Measurements from ENCODE around the gene SAMD15.
"Not testable (repeated sequence)": the region's sequence is repeated elsewhere in the genome, so short reads cannot be mapped to it uniquely, and the experiment has no call there.

Gene SAMD15

GRCh38 chr14:77375973-77376770 lies 1.0 kb upstream of the SAMD15 start:
- DNase-seq: peak; percentile 60

DNA sequence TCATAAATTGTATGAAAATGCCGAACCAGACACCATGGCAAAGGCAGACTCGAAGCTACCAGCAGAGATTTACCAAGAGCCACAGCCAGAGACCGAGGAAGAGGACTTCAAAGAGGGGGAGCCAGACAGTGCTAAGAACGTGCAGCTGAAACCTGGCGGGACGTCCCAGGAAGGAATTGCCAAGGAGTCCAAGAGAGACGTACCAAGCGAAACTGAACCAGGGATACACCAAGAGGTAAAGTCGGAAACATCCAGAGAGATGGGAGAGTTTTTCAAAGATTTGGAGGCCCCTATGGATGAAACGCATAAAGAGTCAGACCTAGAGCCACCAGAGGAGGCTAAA lies 294 bp downstream of the SAMD15 start:
- no peak for DNase-seq

DNA sequence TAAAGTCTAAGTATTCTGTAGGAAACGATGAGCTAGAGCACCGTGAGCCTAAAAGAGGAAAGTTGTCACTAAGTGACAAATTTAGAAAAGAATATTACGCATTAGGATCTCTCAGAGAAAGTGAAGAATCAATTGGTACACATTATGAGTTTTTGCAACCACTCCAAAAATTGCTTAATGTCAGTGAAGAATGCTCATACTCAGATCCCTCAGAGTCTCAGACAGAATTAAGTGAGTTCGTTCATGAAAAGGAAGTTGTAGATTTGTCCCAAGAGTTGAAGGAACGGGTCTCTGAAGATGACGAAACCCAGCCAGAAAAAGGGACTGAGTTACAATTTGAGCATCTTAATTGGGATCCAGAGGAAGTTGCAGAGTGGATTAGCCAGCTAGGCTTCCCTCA lies 1.5 kb downstream of the SAMD15 start:
- no peak for DNase-seq

DNA sequence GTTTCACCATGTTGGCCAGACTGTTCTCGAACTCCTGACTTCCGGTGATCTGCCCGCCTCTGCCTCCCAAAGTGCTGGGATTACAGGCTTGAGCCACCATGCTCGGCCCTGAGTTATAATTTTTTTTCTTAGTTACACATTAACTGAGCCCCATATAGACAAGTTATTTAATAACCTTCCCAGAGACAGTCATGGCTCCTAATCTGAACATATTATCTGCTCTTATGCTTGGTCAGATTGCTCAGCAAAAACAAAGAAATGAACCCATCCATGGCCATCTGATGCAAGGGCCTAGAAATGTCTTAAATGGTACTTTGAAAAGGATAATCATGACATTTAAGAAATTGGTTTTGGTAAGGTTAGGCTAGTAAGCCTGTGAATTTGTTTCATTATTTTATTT lies 13.0 kb downstream of the SAMD15 start:
- no peak for DNase-seq

DNA sequence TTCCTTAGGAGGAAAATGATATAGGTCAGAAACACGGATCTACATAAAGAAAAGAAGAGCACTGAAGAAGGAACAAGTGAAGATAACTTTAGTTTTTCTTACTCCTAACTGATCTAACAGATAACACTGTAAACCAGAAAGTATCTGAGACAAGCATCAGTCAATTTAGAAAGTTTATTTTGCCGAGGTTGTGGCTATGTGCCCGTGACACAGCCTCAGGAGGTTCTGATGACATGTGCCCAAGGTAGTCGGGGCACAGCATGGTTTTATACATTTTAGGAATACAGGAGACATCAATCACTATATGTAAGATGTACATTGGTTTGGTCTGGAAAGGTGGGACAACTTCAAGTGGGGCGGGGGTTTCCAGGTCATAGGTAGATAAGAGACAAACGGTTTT lies 23.0 kb downstream of the SAMD15 start:
- DNase-seq: no peak

- no peak for DNase-seq
These were observed 26.6 kb downstream of the SAMD15 start for GRCh38 chr14:77403768-77404167.

GRCh38 chr14:77406086-77406485 lies 28.9 kb downstream of the SAMD15 start:
- DNase-seq: no peak

DNA sequence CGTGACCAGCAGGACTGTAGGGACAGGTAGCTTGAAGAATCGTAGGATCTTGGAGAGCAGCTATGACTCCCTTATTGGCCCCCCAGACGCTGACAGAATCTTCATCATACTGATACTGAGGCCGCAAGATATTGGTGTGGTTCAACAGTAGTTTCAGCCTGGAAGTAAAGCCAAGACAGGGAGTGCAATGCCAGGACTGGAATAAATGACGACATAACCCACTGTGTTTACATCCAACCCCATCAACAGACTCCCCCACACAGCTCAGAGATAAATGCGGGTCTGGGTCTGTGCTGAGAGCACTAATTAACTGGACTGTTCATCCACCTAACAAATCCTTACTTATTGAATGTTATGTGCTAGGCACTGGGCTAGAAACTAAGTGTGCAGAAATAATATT lies 29.5 kb downstream of the SAMD15 start:
- no peak for DNase-seq

DNA sequence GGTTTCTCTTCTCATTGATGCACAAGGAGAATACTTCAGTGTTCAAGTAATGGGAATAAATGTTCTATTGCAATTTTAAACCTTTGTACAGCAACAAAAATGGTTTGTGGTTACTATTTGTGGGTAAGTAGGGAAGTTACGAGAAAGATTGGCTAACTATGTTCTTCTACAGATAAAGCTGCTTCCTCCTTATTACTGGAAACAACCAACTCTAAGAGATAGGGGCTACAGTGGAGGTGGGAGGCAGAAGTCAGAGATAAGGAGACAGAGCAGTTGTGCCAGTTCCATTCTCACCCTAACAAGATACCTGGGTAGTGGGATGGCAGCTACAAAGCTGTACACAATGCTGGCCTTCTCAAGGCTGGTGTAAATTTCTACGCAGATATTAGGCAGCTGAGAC lies 30.0 kb downstream of the SAMD15 start:
- DNase-seq: no peak

GRCh38 chr14:77409131-77409533 lies 32.0 kb downstream of the SAMD15 start:
- no peak for DNase-seq

DNA sequence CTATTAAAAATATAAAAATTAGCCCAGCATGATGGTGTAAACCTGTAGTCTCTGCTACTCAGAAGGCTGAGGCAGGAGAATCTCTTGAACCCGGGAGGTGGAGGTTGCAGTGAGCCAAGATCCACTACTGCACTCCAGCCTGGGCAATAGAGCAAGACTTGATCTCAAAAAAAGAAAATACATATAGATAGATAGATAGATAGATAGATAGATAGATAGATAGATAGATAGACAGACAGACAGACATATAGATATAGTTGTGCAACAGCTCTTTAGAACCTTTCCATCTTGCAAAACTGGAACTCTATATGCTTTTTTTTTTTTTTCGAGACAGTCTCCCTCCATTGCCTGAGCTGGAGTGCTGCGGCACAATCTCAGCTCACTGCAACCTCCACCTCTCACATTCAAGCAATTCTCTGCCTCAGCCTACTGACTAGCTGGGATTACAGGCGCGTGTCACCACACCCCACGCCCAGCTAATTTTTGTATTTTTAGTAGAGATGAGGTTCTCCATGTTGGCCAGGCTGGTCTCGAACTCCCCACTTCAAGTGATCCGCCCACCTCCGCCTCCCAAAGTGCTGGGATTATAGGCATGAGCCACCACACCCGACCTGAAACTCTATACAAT lies 38.3 kb downstream of the SAMD15 start:
- not testable (repeated sequence) for DNase-seq

DNA sequence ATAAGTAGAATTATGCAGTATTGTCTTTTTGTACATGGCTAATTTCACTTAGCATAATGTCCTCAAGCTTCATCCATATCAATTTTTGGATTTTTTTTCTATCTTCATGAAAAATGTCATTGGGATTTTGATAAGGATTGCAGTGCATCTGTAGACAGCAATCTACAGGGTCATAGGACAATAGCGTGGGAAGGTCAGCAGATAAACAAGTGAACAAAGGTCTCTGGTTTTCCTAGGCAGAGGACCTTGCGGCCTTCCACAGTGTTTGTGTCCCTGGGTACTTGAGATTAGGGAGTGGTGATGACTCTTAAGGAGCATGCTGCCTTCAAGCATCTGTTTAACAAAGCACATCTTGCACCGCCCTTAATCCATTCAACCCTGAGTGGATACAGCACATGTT lies 38.9 kb downstream of the SAMD15 start:
- not testable (repeated sequence) for DNase-seq

GRCh38 chr14:77416836-77417235 lies 39.7 kb downstream of the SAMD15 start:
- no peak for DNase-seq

GRCh38 chr14:77421201-77421600 lies 44.0 kb downstream of the SAMD15 start:
- DNase-seq: no peak

DNA sequence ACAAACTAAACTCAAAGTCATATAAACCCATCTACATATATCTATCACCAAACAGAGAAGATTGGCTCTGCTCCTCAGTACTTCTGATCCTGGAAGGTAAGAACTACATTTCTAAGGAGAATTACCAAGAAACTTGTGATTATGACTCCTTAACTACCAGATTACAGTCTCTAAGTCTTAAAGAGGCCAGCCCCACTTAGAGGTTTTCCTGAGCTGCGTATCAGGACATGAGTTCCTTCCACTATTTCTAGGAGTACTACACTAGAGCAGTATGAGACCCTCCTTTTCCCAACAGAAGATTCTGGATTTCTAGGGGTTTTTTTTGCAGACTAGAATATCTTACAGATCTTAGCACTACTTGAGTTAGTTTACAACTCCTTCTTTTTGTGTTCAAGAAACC lies 46.2 kb downstream of the SAMD15 start, which contains the start of gene NOXRED1:
Gene NOXRED1, minus strand, starts transcription at position 101 of the 400 bp plus-strand sequence. CDS start 634 bp downstream, outside the sequence.
- DNase-seq: no peak

DNA sequence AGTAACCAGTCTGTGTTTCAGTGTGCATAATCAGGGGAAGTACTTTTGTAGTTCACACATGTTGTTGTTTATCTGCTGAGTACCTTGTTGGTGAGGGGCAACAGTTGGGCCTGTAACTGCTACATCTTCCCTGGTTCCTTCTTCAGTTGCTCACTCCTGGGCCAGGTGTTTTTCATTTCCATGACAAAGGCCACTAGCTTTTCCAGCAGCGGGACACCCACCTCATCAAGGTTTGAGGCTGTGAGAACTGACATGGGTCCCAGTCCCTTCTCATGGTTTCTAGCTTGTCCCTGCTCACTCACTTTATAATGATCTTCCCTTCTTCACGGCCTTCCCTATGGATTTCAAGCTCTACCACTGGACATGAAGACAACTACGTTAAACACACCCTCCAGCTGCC lies 47.7 kb downstream of the SAMD15 start:
- DNase-seq: no peak

- DNase-seq: no peak
These were observed 49.2 kb downstream of the SAMD15 start for GRCh38 chr14:77426396-77426795.

- no peak for DNase-seq
These were observed 58.9 kb downstream of the SAMD15 start for GRCh38 chr14:77436042-77436441.

- no peak for DNase-seq
These were observed 61.4 kb downstream of the SAMD15 start for GRCh38 chr14:77438596-77438995.

DNA sequence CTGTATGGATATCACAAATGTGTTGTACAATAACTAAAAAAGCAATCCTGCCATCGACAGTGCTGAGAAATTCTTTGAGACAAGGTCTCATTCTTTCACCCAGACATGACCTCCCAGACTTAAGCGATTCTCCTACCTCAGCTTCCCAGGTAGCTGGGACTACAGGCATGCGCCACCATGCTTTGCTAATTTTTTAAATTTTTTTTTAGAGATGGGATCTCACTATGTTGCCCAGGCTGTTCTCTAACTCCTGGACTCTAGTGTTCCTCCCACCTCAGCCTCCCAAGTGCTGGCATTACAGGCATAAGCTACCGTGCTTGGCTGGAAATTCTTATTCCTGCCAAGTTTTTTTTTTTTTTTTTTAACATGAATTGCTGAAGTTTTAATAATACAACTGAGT lies 62.7 kb downstream of the SAMD15 start:
- no peak for DNase-seq

Measured in right forelimb (tissue), 1 donor.